Measurements from ENCODE around the gene RAI14.
"Not testable (repeated sequence)": the region's sequence is repeated elsewhere in the genome, so short reads cannot be mapped to it uniquely, and the experiment has no call there.

Gene RAI14

GRCh38 chr5:34701442-34701841, 45.3 kb downstream of the RAI14 start:
- DNase-seq, result not testable (repeated sequence)

- DNase-seq, result no peak
Measured at GRCh38 chr5:34703767-34704713, 47.9 kb downstream of the RAI14 start.

GRCh38 chr5:34706084-34706483, 50.0 kb downstream of the RAI14 start:
- no peak for DNase-seq

GRCh38 chr5:34707451-34708107, 51.5 kb downstream of the RAI14 start:
- no peak for DNase-seq

GRCh38 chr5:34708777-34709176, 52.6 kb downstream of the RAI14 start:
- DNase-seq, result no peak

GRCh38 chr5:34709861-34710673, 53.9 kb downstream of the RAI14 start:
- peak; percentile 89 for DNase-seq

- no peak for DNase-seq
Measured at GRCh38 chr5:34712565-34712964, 56.4 kb downstream of the RAI14 start.

- peak; percentile 74 for DNase-seq
Measured at GRCh38 chr5:34715711-34716110, 59.6 kb downstream of the RAI14 start.

GRCh38 chr5:34716986-34717385, 60.9 kb downstream of the RAI14 start:
- peak; percentile 68 for DNase-seq

- DNase-seq, result peak; percentile 99
Measured at GRCh38 chr5:34717426-34718327, 61.5 kb downstream of the RAI14 start.

GRCh38 chr5:34718516-34718915, 62.4 kb downstream of the RAI14 start:
- no peak for DNase-seq

- no peak for DNase-seq
Measured at GRCh38 chr5:34719029-34719428, 62.9 kb downstream of the RAI14 start.

GRCh38 chr5:34721327-34721726, 65.2 kb downstream of the RAI14 start:
- DNase-seq, result no peak

- DNase-seq, result no peak
Measured at GRCh38 chr5:34722183-34722582, 66.1 kb downstream of the RAI14 start.

- no peak for DNase-seq
Measured at GRCh38 chr5:34724741-34725140, 68.6 kb downstream of the RAI14 start.

GRCh38 chr5:34727166-34727749, 71.1 kb downstream of the RAI14 start:
- DNase-seq, result not testable (repeated sequence)

GRCh38 chr5:34728236-34728635, 72.1 kb downstream of the RAI14 start:
- no peak for DNase-seq

- DNase-seq, result no peak
Measured at GRCh38 chr5:34731435-34732232, 75.5 kb downstream of the RAI14 start.

- DNase-seq, result peak; percentile 45
Measured at GRCh38 chr5:34734326-34734725, 78.2 kb downstream of the RAI14 start.

GRCh38 chr5:34735491-34736426, 79.6 kb downstream of the RAI14 start:
- DNase-seq, result peak; percentile 94

Measured in fibroblast of skin of right quadriceps (primary cell).